HG03460 (cell line): ENCODE data around the gene AKNA.

Experiments
- ATAC-seq: cut with Tn5 transposase; IDR thresholded peaks from one replicate; pipeline ENCODE4 v1.9.1; 2021; ENCODE audit not compliant: unreplicated experiment

AKNA gene

GRCh38 chr9:114378016-114378415 is 9.8 kb downstream of the AKNA start:
- ATAC-seq = no peak

- no peak for ATAC-seq
Measured at GRCh38 chr9:114376586-114377445, 11.0 kb downstream of the AKNA start.

DNA sequence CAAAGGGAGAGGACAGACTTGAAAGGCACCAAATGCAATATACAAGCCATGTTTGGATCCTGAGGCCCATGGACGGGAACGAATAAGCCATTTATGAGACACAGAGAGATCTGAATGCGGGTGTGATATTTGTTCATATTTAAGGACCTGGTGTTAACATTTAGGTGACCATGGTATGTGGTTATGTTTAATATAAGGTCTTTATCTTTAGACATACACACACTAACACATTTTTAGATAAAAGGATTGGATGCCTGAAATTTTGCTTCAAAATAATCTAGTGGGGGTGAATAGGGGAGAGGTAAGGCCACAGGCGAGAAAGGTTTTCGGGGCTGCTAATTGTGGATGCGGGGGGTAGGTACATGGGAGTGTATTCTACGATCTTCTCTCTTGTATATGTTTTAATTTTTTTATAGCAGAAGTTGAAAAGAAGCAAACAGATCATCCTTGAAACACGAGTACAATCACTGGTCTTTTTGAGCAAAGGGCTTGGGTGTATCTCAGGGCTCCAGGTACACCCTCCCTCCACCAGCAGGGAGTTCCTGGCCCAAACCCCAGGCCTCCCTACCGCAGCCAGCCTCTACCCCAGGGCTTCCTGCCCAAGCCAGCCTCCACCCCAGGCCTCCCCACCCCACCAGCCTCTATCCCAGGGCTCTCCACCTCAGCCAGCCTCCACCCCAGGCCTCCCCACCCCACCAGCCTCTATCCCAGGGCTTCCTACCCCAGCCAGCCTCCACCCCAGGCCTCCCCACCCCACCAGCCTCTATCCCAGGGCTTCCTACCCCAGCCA is 12.2 kb downstream of the AKNA start:
- no peak for ATAC-seq

GRCh38 chr9:114374936-114375335 is 12.8 kb downstream of the AKNA start:
- ATAC-seq = no peak

DNA sequence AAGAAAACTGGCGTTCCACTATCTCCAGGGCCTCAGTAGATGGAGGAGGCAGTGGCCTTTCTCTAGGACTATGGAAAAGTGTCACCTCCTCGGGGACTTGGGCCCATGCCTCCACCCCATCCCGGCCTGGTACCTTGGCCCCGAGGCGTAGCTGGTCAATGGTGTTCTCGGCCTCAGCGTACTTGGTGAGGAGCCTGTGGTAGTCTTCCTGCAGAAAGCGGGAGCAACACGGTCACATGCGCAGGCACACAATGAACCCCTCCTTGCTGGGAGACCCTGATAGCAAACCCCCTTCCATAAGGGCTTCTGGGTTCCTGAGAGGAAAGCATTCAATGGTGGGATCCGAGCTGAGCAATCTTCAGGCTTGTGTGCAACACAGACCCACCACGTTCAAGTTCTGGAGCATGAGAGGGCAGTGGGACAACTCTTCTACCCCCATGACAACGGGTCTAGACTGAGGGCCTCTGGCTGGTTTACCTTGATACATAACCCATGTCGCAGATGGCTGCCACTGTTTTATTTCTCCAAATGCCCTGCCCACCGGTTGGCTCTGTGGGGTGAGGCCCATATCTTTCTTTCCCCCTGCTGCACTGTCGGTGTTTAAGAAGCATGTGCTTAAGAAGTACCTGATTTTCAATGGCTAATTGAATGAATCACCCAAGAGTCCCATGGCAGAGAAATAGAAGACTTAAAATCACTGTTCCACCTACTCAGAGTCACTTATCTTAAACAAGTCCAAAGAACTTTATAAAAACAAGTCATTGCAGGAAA is 13.6 kb downstream of the AKNA start:
- ATAC-seq = no peak

DNA sequence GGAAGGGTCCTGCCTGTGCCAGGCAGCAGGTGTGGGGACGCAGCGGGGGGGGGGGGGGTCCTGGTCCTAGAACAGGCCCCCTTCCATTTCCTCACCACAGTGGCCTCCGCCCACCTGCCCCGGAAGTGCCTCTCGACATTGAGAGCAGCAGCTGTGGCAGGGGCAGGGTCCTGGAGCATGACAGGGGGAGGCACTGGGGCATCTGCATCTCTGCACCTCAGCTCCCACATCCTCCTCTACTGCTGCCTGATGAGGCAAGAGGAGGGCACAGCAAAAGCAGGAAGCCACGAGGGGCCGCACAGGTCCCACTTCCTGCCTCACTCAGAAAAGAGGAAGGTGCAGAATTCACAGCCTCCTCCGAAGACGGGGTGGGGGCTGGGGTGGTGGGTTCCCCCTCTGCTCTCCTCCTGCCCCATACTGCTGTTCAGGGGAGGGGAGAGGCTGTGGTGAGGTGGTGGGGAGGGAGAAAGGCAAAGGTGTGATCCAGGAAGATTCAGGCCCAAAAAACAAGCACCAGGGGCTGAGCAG is 14.8 kb downstream of the AKNA start:
- ATAC-seq = peak; percentile 90

DNA sequence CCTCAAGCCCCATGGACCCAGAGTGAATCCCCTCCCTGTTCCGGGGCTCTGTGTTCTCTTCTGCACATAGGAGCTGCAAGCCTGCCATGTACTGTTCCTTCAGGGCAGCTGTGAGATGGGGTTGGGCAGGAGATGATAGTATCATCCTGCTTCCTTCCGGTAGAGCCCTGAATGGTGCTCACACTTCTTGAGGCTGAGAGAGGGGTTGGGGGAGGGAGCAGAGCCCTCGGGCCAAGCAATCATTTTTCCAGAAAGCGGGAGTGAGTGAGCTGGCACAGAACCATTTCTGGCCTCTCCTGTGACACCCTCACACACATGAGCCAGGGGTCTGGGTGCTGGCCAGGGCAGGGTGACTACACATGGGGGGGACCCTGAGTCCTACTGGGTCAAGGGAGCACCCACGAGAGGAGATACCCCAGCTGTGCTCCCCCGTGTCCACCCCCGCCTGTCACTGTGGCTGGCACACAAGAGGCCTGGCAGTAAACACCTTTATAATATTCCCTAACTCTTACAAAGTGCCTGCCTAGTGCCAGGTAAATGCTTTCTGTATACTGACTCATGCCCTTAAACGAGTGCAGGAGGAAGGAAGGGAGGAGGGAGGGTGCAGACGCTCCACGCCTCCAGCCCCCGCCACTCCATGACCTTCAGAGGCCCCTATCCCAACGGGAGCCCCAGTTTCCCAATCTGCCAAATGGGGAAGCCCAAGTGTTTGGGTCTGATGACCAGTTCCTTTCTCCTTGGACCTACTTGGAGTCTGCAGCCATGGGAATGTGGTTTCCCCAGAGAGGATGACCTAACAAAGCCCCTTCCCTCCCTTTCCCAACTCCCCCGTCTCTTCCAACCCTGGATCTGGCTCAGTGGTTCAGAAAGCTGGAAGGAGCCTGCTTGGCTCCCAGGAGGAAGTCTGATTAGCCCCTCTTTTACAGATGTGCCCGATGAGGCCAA is 15.5 kb downstream of the AKNA start:
- no peak for ATAC-seq

GRCh38 chr9:114371343-114371944 is 16.3 kb downstream of the AKNA start:
- no peak for ATAC-seq

- no peak for ATAC-seq
Measured at GRCh38 chr9:114370968-114371320, 16.8 kb downstream of the AKNA start.

DNA sequence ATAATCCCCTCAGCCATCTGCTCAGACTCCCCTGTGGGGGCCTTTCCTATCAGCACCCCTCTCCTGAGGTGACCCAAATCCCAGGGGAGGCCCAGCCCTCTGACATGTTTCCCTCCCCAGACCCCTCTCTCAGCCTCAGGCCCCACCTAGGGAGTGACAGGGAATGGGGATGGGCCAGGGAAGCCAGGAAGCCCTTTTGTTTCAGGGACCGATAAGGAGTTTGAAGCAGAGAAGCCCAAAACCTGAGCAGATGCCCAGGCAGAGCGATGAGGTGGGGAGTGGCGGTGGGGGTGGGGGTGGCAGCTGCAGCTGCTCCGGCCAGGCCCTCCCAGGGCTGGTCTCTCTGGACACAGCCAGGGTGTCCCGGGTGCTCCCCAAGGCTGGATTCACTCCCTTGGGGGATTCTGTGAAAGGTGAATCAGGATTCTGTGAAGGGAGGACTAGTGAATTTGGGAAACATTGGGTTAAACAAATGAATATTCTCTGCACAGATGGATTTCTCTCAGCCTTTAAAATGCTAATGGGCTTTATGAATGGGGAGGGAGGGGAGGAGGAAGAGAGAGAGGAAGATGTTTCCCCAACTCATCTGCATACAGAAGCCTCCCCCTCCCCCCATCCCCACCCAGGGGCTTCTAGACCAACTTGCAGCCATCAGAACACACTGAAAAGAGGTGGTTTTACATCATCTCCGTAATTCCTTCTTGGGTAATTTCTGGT is 17.4 kb downstream of the AKNA start:
- ATAC-seq = no peak

GRCh38 chr9:114369216-114370130 is 18.3 kb downstream of the AKNA start:
- no peak for ATAC-seq

DNA sequence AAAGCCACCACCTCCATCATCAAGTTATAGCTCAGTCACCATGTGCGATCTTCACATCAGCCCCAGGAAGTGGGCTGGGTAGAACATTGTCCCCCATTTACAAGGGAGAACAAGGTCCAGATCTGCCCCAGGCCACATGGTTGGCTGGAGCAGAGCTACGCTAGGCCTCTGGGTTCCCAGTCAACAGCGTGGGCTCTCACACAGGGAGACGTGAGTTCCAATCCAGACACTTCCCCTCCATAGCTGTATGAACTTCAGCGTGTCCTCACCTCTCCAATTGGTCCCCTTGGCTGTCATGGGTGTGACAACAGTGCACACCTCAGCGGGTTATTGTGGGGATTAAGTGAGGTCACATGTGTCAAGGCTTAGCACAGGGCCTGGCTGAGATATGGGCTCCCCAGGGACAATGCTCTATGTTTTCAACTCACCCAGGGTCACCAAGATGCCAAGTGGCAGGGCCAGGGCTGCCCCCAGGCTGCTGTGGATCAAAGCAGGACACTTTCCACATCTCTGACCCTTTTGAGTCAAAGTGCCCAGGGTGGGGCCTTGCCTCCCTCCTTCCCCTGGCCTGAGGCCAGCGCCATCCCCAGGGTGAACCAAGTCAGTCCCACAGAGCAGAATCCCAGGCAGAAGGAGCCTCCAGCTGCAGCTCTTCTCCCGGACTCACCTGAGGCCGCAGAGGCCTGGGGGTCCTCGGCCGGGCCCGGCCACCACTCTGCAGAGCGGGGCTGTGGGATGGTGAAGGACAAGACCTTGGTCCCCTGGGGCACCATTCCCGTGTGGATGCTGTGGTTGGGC is 19.8 kb downstream of the AKNA start:
- no peak for ATAC-seq

DNA sequence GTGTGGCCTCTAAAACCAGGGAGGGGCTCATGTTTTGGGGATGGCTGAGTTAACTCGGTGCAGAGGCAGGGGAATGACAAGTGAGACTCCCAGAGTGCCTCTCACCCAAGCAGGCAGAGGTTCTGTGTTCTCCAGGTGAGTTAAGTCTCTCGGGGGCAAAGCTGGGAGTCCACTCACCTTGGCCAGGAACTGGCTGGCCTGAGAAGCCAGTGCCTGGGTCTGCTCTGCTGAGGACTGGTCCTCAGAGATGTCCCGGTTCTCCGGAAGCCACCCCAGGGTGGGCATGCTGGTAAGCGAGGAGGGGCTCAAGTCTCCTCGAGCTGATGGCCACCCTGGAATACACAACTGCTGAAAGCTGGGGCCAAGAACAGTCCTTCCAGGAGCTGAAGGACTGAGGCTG is 20.4 kb downstream of the AKNA start:
- ATAC-seq = no peak

DNA sequence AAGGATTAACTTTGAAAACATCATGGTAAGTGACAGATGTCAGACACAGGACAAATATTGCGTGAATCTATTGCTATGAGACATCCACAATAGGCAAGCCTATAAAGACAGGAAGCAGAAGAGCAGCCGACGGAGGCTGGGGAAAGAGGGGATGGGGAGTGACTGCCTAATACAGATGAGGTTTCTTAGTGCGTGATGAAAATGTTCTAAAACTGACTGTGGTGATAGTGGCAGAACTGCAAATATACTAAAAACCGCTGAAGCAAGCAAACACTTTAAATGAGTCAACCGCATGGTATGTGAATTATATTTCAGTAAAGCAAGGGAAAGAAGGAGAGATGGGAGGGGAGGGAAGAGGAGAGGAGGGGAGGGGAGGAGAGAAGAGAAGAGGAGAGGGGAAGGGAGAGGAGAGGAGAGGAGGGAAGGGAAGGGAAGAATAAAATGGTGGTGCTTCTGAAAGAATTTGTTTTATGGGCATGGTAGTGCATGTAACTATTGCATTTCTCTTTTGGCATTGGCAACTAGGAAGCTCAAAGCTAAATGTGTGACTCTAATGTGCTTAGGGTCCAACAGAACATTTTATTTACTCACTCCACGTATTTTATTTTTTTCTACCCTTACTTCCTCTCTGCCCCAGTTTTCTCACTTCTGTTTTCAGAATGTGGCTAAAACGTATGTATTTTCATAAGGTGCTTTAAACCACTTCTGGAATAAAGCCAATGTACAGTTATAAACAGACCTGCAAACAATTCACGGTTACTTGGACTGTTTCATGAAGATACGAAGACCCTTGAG is 21.3 kb downstream of the AKNA start:
- peak; percentile 50 for ATAC-seq

GRCh38 chr9:114365194-114365593 is 22.6 kb downstream of the AKNA start:
- no peak for ATAC-seq
